IPS DF 19.7 (cell line): ENCODE data around the gene KLHL25.

Experiments
- DNase-seq: peaks from one replicate; pipeline ENCODE4 v3.0.0-alpha.2; 2013; ENCODE audit warnings: low read depth, low spot score

The KLHL25 gene

GRCh38 chr15:85717212-85717611, 77.5 kb downstream of the KLHL25 start:
- DNase-seq: no peak

GRCh38 chr15:85716261-85716660, 78.5 kb downstream of the KLHL25 start:
- no peak for DNase-seq

- DNase-seq: no peak
These were observed 83.0 kb downstream of the KLHL25 start for GRCh38 chr15:85711580-85712192.

- no peak for DNase-seq
These were observed 84.3 kb downstream of the KLHL25 start for GRCh38 chr15:85710340-85710842.
